Frontal cortex (tissue), 4 donors: ENCODE measurements around the gene TOR2A. TPM values are rescaled to one million over a fixed set of nuclear protein-coding genes. Genes with fewer than 3 reads are reported as not detected.

ENCODE experiments used
- DNase-seq, 2 donors: peaks; one replicate each; pipeline ENCODE4 v3.0.0; 2012; ENCODE audit warnings: low spot score in 2 of 2
- FAIRE-seq: peaks from 2 replicates; lab custom pipeline; 2012; peaks lifted over from hg19 to GRCh38; lab: Jason Lieb, UNC
- total RNA-seq: library from RNA; depleted of rRNA; stranded (reverse); fragments of >200 nt; gene quantifications from one replicate; pipeline ENCODE4 v1.2.3, GENCODE V29; 2014
- donor health status: control.
- donor health status: control.
- donor health status: control.

The TOR2A gene
- total RNA-seq, 1 donor from 2014 or later: 7.3 TPM

GRCh38 chr9:127682351-127683136 is 52.5 kb downstream of the TOR2A start:
- no peak for DNase-seq
- no peak for FAIRE-seq

Other genes with a start within 250 kb of the TOR2A start
- gene STXBP1, start 123.0 kb downstream of the TOR2A start, total RNA-seq: 63.2 TPM
- gene CFAP157, start 28.3 kb downstream of the TOR2A start, total RNA-seq: not detected
- gene PTRH1, start 19.6 kb downstream of the TOR2A start, total RNA-seq: 6.9 TPM
- gene TTC16, start 19.2 kb downstream of the TOR2A start, total RNA-seq: not detected
- gene SH2D3C, start 43.4 kb upstream of the TOR2A start, total RNA-seq: 6.1 TPM
- 40.4 TPM for gene CDK9, start 50.7 kb upstream of the TOR2A start, total RNA-seq
- gene FPGS, start 67.6 kb upstream of the TOR2A start, total RNA-seq: 18.3 TPM
- gene ENG, start 119.4 kb upstream of the TOR2A start, total RNA-seq: 0.82 TPM
- gene AK1, start 142.4 kb upstream of the TOR2A start, total RNA-seq: 25.7 TPM
- 28.5 TPM for gene ST6GALNAC6, start 164.3 kb upstream of the TOR2A start, total RNA-seq
- gene ST6GALNAC4, start 181.7 kb upstream of the TOR2A start, total RNA-seq: 6.5 TPM
- gene PIP5KL1, start 195.5 kb upstream of the TOR2A start, total RNA-seq: 6.1 TPM
- gene DPM2, start 202.6 kb upstream of the TOR2A start, total RNA-seq: 11.4 TPM
- gene EEIG1, start 245.7 kb upstream of the TOR2A start, total RNA-seq: 5.7 TPM